ENCODE data around the gene TSNAXIP1. TPM values are rescaled to one million over a fixed set of nuclear protein-coding genes. Genes with fewer than 3 reads are reported as not detected.

TSNAXIP1 gene
- polyA plus RNA-seq, 3 donors = 0.23 TPM; not detected in 2

DNA sequence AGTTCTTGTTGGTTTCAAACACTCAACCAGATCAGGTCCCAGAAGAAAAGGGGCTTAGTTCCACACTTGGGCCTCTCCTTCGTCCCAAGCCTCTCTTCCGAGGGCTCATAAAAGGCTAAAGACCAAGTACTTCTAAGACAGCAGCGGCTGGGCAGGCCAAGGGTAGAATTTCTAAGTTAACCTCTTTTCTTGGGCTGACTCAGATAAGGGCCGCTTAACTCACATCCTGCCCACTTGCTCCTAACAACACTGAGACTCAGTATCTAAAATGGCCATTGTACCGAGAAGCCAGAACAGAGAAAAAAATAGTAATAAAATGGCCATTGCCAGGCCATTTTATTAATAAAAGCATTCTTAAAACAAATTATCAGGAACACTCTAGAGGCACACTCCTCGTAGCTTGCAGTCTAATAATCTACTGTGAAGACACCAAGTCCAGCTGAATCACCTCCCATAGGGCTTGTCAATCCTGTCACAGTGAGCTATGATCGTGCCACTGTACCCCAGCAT is 42.5 kb upstream of the TSNAXIP1 start:
- H3K9me3 ChIP-seq (replicated peaks in 1 of 2; ENCODE audit: control insufficient read depth in 1 of 2, insufficient read depth in 1 of 2, low read length in 2 of 2) = no peaks in the 10 kb centered on the region
- H3K36me3 ChIP-seq (replicated peaks in 1 of 2; ENCODE audit: control insufficient read depth in 1 of 2, insufficient read depth in 2 of 2, low read length in 2 of 2) = peaks cover 20 to 47% of the 10 kb centered on the region in 2 donors
- no peak for DNase-seq
- H3K4me1 ChIP-seq (ENCODE audit: control insufficient read depth in 1 of 2, insufficient read depth in 2 of 2, low read length in 2 of 2) = no peaks in the 10 kb centered on the region
- intact Hi-C loops (cut with micrococcal nuclease) = no loop called here
- no peak overlapping the region for H2AFZ ChIP-seq (ENCODE audit: insufficient read depth, low read depth, low read length, poor library complexity, severe bottlenecking)
- Mint-ChIP-seq H3K4me1 (peaks cover 5% of the 10 kb centered on the region), H3K36me3 (peaks cover 32 to 36% of the 10 kb centered on the region in 2 donors), H3K4me3 (no peak overlapping the region), H3K27me3 (ENCODE audit: low read depth in 3 of 3) (peaks cover 0 to 2% (median 0%) of the 10 kb centered on the region in 3 donors), H3K9me3 (no peaks in the 10 kb centered on the region), H3K27ac (no peak overlapping the region)
- WGBS (ENCODE audit: insufficient coverage) = 90% methylated on average over 3 of the region's 7 CpGs
- peaks cover 16% of the 10 kb centered on the region for H4K20me1 ChIP-seq (ENCODE audit: insufficient read depth, low read length)
- H3K9ac ChIP-seq (ENCODE audit: insufficient read depth, low read length, poor library complexity, severe bottlenecking) = no peak overlapping the region
- H3K4me2 ChIP-seq (replicated peaks; ENCODE audit: extremely low read depth, low read length, poor library complexity, severe bottlenecking) = no peak overlapping the region
- no peaks in the 10 kb centered on the region for H3K79me2 ChIP-seq (ENCODE audit: insufficient read depth, low read length)
- no peaks in the 10 kb centered on the region for H3K27me3 ChIP-seq (ENCODE audit: control insufficient read depth in 2 of 2, insufficient read depth in 2 of 2, low read length in 2 of 2)
- no peak overlapping the region for H3K27ac ChIP-seq (ENCODE audit: low read depth in 1 of 2, low read length in 2 of 2)
- H3K4me3 ChIP-seq (replicated peaks in 1 of 3; ENCODE audit: low read depth in 2 of 3, low read length in 3 of 3) = no peak overlapping the region
- TF ChIP-seq, protein P1, sequence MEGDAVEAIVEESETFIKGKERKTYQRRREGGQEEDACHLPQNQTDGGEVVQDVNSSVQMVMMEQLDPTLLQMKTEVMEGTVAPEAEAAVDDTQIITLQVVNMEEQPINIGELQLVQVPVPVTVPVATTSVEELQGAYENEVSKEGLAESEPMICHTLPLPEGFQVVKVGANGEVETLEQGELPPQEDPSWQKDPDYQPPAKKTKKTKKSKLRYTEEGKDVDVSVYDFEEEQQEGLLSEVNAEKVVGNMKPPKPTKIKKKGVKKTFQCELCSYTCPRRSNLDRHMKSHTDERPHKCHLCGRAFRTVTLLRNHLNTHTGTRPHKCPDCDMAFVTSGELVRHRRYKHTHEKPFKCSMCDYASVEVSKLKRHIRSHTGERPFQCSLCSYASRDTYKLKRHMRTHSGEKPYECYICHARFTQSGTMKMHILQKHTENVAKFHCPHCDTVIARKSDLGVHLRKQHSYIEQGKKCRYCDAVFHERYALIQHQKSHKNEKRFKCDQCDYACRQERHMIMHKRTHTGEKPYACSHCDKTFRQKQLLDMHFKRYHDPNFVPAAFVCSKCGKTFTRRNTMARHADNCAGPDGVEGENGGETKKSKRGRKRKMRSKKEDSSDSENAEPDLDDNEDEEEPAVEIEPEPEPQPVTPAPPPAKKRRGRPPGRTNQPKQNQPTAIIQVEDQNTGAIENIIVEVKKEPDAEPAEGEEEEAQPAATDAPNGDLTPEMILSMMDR (IDR thresholded peaks at IDR 0.05) = no peak

DNA sequence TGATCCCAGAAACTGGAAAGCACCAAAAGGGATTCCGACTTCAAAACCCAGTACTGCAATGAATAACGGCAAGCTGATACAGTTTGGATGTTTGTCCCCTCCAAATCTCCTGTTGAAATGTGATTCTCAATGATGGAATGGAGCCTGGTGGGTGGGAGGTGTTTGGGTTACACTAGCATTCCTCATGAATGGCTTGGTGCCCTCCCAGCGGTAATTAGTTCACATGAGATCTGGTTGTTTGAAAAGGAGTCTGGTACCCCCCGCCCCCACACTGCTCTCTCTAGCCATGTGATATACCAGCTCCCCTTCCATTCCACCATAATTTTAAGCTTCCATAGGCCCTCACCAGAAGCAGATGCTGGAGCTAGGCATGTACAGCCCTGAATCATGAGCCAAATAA is 40.4 kb upstream of the TSNAXIP1 start:
- H3K79me2 ChIP-seq (ENCODE audit: insufficient read depth, low read length) = no peaks in the 10 kb centered on the region
- no peak for DNase-seq
- H3K9me3 Mint-ChIP-seq = no peaks in the 10 kb centered on the region

More for the DNA sequence above, 40.4 kb upstream of the TSNAXIP1 start:
- no peaks in the 10 kb centered on the region for H3K4me1 Mint-ChIP-seq
- intact Hi-C loops (cut with micrococcal nuclease) = no loop called here
- H3K27ac Mint-ChIP-seq = no peak overlapping the region
- Histone ChIP-seq H3K9ac (ENCODE audit: insufficient read depth, low read length, poor library complexity, severe bottlenecking) (no peak overlapping the region), H2AFZ (ENCODE audit: insufficient read depth, low read depth, low read length, poor library complexity, severe bottlenecking) (no peak overlapping the region), H3K27me3 (ENCODE audit: control insufficient read depth in 2 of 2, insufficient read depth in 2 of 2, low read length in 2 of 2) (no peaks in the 10 kb centered on the region), H3K36me3 (replicated peaks in 1 of 2; ENCODE audit: control insufficient read depth in 1 of 2, insufficient read depth in 2 of 2, low read length in 2 of 2) (peaks cover 28 to 55% of the 10 kb centered on the region in 2 donors), H3K4me2 (replicated peaks; ENCODE audit: extremely low read depth, low read length, poor library complexity, severe bottlenecking) (no peak overlapping the region), H3K9me3 (replicated peaks in 1 of 2; ENCODE audit: control insufficient read depth in 1 of 2, insufficient read depth in 1 of 2, low read length in 2 of 2) (no peaks in the 10 kb centered on the region), H3K27ac (ENCODE audit: low read depth in 1 of 2, low read length in 2 of 2) (no peak overlapping the region), H3K4me1 (ENCODE audit: control insufficient read depth in 1 of 2, insufficient read depth in 2 of 2, low read length in 2 of 2) (no peaks in the 10 kb centered on the region), H3K4me3 (replicated peaks in 1 of 3; ENCODE audit: low read depth in 2 of 3, low read length in 3 of 3) (no peak overlapping the region), H4K20me1 (ENCODE audit: insufficient read depth, low read length) (peaks cover 4% of the 10 kb centered on the region)
- no peaks in the 10 kb centered on the region for H3K27me3 Mint-ChIP-seq (ENCODE audit: low read depth in 3 of 3)
- no peak overlapping the region for H3K4me3 Mint-ChIP-seq
- WGBS (ENCODE audit: insufficient coverage) = 100% methylated on average over 2 of the region's 4 CpGs
- TF ChIP-seq, protein P1 (IDR thresholded peaks at IDR 0.05) = no peak
- H3K36me3 Mint-ChIP-seq = peaks cover 37% of the 10 kb centered on the region in 2 donors

Data from CD14-positive monocyte (primary cell).